ENCODE measurements around the gene RAB10. TPM values are rescaled to one million over a fixed set of nuclear protein-coding genes. Genes with fewer than 3 reads are reported as not detected.

RAB10 gene
- total and polyA plus RNA-seq, 2 of the 13 experiments (the other 11 are each of a cell fraction or from before 2014, with no cell fraction given): 48.2 to 120 TPM

DNA sequence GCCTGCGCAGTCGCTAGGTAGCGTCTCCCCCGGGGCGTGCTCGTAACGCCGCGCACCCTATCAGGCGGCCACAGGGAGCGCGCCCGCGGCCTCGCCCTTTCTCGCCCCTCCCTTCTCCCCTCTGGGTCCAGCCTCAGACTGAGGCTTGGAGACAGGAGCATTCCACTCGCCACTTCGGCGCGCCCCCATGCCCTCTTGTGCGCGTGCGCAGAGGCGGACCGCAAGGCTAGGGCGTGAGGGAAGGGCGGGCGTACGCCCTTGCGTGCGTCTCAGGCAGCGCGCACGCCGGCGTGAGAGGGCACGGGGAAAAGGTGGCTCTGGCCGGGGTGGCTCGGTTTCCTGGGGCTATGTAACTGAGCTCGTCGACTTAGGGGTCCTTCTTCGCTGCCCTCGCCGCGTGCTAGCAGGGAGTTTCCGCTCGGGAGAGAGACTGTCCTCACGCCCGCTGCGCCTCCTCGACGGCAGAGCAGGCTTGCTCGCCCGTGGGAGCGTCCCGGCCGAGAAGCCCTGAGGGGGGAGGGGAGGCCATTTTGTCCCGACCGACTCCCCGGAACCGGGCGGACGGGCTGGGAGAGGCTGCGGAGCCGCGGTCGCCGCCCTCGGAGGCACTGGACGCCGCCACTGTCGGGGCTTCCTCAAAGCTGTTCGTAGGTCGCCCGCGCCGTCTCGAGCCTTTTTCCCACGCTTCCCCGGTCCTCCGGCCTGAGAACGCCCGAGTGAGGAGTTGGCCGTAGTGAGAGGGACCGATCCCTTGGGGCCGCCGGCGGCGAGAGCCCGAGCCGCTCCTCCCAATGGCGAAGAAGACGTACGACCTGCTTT is at the start of gene RAB10 (continued):
- TF ChIP-seq, protein P1, sequence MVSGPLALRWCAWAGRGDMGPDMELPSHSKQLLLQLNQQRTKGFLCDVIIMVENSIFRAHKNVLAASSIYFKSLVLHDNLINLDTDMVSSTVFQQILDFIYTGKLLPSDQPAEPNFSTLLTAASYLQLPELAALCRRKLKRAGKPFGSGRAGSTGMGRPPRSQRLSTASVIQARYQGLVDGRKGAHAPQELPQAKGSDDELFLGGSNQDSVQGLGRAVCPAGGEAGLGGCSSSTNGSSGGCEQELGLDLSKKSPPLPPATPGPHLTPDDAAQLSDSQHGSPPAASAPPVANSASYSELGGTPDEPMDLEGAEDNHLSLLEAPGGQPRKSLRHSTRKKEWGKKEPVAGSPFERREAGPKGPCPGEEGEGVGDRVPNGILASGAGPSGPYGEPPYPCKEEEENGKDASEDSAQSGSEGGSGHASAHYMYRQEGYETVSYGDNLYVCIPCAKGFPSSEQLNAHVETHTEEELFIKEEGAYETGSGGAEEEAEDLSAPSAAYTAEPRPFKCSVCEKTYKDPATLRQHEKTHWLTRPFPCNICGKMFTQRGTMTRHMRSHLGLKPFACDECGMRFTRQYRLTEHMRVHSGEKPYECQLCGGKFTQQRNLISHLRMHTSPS (CRISPR knock-in tag; IDR thresholded peaks at IDR 0.05; ENCODE audit: low read depth): peak; percentile 57; the same call in 1 of the 2 replicates
- TF ChIP-seq, protein P2, sequence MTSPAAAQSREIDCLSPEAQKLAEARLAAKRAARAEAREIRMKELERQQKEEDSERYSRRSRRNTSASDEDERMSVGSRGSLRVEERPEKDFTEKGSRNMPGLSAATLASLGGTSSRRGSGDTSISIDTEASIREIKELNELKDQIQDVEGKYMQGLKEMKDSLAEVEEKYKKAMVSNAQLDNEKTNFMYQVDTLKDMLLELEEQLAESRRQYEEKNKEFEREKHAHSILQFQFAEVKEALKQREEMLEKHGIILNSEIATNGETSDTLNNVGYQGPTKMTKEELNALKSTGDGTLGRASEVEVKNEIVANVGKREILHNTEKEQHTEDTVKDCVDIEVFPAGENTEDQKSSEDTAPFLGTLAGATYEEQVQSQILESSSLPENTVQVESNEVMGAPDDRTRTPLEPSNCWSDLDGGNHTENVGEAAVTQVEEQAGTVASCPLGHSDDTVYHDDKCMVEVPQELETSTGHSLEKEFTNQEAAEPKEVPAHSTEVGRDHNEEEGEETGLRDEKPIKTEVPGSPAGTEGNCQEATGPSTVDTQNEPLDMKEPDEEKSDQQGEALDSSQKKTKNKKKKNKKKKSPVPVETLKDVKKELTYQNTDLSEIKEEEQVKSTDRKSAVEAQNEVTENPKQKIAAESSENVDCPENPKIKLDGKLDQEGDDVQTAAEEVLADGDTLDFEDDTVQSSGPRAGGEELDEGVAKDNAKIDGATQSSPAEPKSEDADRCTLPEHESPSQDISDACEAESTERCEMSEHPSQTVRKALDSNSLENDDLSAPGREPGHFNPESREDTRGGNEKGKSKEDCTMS (CRISPR knock-in tag; conservative IDR thresholded peaks at IDR 0.05): no peak
- TF ChIP-seq ZNF317 (CRISPR knock-in tag; IDR thresholded peaks at IDR 0.05): peak; percentile 88
- TF ChIP-seq, protein P3, sequence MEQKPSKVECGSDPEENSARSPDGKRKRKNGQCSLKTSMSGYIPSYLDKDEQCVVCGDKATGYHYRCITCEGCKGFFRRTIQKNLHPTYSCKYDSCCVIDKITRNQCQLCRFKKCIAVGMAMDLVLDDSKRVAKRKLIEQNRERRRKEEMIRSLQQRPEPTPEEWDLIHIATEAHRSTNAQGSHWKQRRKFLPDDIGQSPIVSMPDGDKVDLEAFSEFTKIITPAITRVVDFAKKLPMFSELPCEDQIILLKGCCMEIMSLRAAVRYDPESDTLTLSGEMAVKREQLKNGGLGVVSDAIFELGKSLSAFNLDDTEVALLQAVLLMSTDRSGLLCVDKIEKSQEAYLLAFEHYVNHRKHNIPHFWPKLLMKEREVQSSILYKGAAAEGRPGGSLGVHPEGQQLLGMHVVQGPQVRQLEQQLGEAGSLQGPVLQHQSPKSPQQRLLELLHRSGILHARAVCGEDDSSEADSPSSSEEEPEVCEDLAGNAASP (CRISPR knock-in tag; IDR thresholded peaks at IDR 0.05; ENCODE audit: borderline replicate concordance): peak; percentile 64; the same call in 1 of the 2 replicates
- TF ChIP-seq, protein P4, sequence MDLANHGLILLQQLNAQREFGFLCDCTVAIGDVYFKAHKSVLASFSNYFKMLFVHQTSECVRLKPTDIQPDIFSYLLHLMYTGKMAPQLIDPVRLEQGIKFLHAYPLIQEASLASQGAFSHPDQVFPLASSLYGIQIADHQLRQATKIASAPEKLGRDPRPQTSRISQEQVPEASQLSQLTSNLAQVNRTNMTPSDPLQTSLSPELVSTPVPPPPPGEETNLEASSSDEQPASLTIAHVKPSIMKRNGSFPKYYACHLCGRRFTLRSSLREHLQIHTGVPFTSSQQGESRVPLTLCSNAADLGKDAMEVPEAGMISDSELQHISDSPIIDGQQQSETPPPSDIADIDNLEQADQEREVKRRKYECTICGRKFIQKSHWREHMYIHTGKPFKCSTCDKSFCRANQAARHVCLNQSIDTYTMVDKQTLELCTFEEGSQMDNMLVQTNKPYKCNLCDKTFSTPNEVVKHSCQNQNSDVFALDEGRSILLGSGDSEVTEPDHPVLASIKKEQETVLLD (CRISPR knock-in tag; IDR thresholded peaks at IDR 0.05; ENCODE audit: low read depth): no peak
- no peak for TF ChIP-seq MBNL3 (CRISPR knock-in tag; conservative IDR thresholded peaks at IDR 0.05)
- no peak; the same call in 1 of the 2 replicates for TF ChIP-seq ZNF652 (CRISPR knock-in tag; IDR thresholded peaks at IDR 0.05; ENCODE audit: borderline replicate concordance, low read depth)
- TF ChIP-seq CHD2 (IDR thresholded peaks at IDR 0.05; ENCODE audit: low read depth, low read length): 0 out of 2 replicates have a peak, but pooled peaks have one; percentile 26
- TF ChIP-seq, protein P5, sequence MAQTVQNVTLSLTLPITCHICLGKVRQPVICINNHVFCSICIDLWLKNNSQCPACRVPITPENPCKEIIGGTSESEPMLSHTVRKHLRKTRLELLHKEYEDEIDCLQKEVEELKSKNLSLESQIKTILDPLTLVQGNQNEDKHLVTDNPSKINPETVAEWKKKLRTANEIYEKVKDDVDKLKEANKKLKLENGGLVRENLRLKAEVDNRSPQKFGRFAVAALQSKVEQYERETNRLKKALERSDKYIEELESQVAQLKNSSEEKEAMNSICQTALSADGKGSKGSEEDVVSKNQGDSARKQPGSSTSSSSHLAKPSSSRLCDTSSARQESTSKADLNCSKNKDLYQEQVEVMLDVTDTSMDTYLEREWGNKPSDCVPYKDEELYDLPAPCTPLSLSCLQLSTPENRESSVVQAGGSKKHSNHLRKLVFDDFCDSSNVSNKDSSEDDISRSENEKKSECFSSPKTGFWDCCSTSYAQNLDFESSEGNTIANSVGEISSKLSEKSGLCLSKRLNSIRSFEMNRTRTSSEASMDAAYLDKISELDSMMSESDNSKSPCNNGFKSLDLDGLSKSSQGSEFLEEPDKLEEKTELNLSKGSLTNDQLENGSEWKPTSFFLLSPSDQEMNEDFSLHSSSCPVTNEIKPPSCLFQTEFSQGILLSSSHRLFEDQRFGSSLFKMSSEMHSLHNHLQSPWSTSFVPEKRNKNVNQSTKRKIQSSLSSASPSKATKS (CRISPR knock-in tag; IDR thresholded peaks at IDR 0.05): no peak
- peak; percentile 89 for TF ChIP-seq ZNF235 (CRISPR knock-in tag; IDR thresholded peaks at IDR 0.05; ENCODE audit: borderline replicate concordance)
- TF ChIP-seq, protein P6, sequence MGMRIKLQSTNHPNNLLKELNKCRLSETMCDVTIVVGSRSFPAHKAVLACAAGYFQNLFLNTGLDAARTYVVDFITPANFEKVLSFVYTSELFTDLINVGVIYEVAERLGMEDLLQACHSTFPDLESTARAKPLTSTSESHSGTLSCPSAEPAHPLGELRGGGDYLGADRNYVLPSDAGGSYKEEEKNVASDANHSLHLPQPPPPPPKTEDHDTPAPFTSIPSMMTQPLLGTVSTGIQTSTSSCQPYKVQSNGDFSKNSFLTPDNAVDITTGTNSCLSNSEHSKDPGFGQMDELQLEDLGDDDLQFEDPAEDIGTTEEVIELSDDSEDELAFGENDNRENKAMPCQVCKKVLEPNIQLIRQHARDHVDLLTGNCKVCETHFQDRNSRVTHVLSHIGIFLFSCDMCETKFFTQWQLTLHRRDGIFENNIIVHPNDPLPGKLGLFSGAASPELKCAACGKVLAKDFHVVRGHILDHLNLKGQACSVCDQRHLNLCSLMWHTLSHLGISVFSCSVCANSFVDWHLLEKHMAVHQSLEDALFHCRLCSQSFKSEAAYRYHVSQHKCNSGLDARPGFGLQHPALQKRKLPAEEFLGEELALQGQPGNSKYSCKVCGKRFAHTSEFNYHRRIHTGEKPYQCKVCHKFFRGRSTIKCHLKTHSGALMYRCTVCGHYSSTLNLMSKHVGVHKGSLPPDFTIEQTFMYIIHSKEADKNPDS (CRISPR knock-in tag; IDR thresholded peaks at IDR 0.05): 0 out of 2 replicates have a peak, but pooled peaks have one; percentile 65
- peak; percentile 50; the same call in 1 of the 2 replicates for TF ChIP-seq MTF1 (CRISPR knock-in tag; IDR thresholded peaks at IDR 0.05)
- TF ChIP-seq EHMT2 (IDR thresholded peaks at IDR 0.05; ENCODE audit: borderline replicate concordance, low read depth, low read length): no peak
- TF ChIP-seq SMAD3 (CRISPR knock-in tag; IDR thresholded peaks at IDR 0.05): peak; percentile 58
- no peak for TF ChIP-seq SCMH1 (CRISPR knock-in tag; IDR thresholded peaks at IDR 0.05; ENCODE audit: borderline replicate concordance)
- TF ChIP-seq ZNF253 (CRISPR knock-in tag; IDR thresholded peaks at IDR 0.05; ENCODE audit: borderline replicate concordance): peak; percentile 85; the same call in 1 of the 2 replicates

Measured in HepG2 (cell line).